ENCODE data around the gene SNCA.

DNA sequence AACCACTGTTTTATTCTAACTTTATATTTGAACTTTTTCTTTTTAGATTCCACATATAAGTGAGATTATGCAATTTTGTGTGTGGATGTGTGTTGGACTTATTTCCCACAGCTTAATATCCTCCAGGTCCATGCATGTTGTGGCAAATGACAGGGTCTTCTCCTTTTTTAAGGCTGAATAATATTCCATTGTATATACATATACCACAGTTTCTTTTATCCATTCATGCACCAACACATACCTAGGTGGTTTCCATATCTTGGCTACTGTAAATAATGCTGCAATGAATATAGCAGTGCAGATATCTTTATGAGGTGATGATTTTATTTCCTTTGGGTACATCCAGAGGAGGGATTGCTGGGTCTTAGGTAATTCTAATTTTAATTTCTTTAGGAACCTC, 69.0 kb downstream of the SNCA start:
- TF ChIP-seq OSR1 (CRISPR knock-in tag; IDR thresholded peaks at IDR 0.05) (no peak), ZNF8 (CRISPR knock-in tag; IDR thresholded peaks at IDR 0.05) (peak; percentile 91), RARB (CRISPR knock-in tag; IDR thresholded peaks at IDR 0.05) (no peak), ZFP30 (CRISPR knock-in tag; IDR thresholded peaks at IDR 0.05) (no peak), TOX (CRISPR knock-in tag; IDR thresholded peaks at IDR 0.05; ENCODE audit: borderline replicate concordance) (no peak), GLIS3 (CRISPR knock-in tag; IDR thresholded peaks at IDR 0.05) (no peak), ZNF70 (CRISPR knock-in tag; IDR thresholded peaks at IDR 0.05) (no peak)
- TF ChIP-seq, protein P1, sequence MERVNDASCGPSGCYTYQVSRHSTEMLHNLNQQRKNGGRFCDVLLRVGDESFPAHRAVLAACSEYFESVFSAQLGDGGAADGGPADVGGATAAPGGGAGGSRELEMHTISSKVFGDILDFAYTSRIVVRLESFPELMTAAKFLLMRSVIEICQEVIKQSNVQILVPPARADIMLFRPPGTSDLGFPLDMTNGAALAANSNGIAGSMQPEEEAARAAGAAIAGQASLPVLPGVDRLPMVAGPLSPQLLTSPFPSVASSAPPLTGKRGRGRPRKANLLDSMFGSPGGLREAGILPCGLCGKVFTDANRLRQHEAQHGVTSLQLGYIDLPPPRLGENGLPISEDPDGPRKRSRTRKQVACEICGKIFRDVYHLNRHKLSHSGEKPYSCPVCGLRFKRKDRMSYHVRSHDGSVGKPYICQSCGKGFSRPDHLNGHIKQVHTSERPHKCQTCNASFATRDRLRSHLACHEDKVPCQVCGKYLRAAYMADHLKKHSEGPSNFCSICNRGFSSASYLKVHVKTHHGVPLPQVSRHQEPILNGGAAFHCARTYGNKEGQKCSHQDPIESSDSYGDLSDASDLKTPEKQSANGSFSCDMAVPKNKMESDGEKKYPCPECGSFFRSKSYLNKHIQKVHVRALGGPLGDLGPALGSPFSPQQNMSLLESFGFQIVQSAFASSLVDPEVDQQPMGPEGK (CRISPR knock-in tag; IDR thresholded peaks at IDR 0.05; ENCODE audit: borderline replicate concordance): no peak

Measured in SK-N-SH treated with all-trans-retinoic acid at 6 μM for 48 hours (cell line).